ENCODE data around the gene GAS2.

GAS2 gene

GRCh38 chr11:22829231-22830081, 163.0 kb downstream of the GAS2 start, which contains the start of gene SVIP:
TSS of gene SVIP (minus strand) at chr11:22829801. CDS start at chr11:22829748, 53 bp downstream.
- TF ChIP-seq FOXP2 (optimal IDR thresholded peaks at IDR 0.05; ENCODE audit: borderline replicate concordance, extremely low read depth, extremely low read length, insufficient read depth) (peak; percentile 90), SIN3A (IDR thresholded peaks at IDR 0.05; ENCODE audit: borderline replicate concordance, insufficient read depth, low read length) (peak; percentile 80; the same call in 1 of the 2 replicates), POLR2AphosphoS5 (IDR thresholded peaks at IDR 0.05; ENCODE audit: low read depth, low read length) (peak; percentile 58; the same call in 1 of the 2 replicates), REST (IDR thresholded peaks at IDR 0.05; ENCODE audit: insufficient read depth in 1 of 2, low read depth in 2 of 2, low read length in 2 of 2) (no peak), TAF1 (IDR thresholded peaks at IDR 0.05; ENCODE audit: borderline replicate concordance, insufficient read depth, low read length) (no peak)

GRCh38 chr11:22830082-22830414, 163.6 kb downstream of the GAS2 start:
- no peak for TF ChIP-seq TAF1 (IDR thresholded peaks at IDR 0.05; ENCODE audit: borderline replicate concordance, insufficient read depth, low read length)

- no peak for TF ChIP-seq REST (IDR thresholded peaks at IDR 0.05; ENCODE audit: insufficient read depth in 1 of 2, low read depth in 2 of 2, low read length in 2 of 2)
- no peak for TF ChIP-seq POLR2AphosphoS5 (IDR thresholded peaks at IDR 0.05; ENCODE audit: low read depth, low read length)
- no peak for TF ChIP-seq TAF1 (IDR thresholded peaks at IDR 0.05; ENCODE audit: borderline replicate concordance, insufficient read depth, low read length)
- no peak for TF ChIP-seq FOXP2 (optimal IDR thresholded peaks at IDR 0.05; ENCODE audit: borderline replicate concordance, extremely low read depth, extremely low read length, insufficient read depth)
- no peak for TF ChIP-seq SIN3A (IDR thresholded peaks at IDR 0.05; ENCODE audit: borderline replicate concordance, insufficient read depth, low read length)
Observed at GRCh38 chr11:22832315-22833015, 166.1 kb downstream of the GAS2 start.

- no peak for TF ChIP-seq FOXP2 (optimal IDR thresholded peaks at IDR 0.05; ENCODE audit: borderline replicate concordance, extremely low read depth, extremely low read length, insufficient read depth)
- TF ChIP-seq TAF1 (IDR thresholded peaks at IDR 0.05; ENCODE audit: borderline replicate concordance, insufficient read depth, low read length), result no peak
- TF ChIP-seq SIN3A (IDR thresholded peaks at IDR 0.05; ENCODE audit: borderline replicate concordance, insufficient read depth, low read length), result no peak
- TF ChIP-seq POLR2AphosphoS5 (IDR thresholded peaks at IDR 0.05; ENCODE audit: low read depth, low read length), result no peak
- no peak for TF ChIP-seq REST (IDR thresholded peaks at IDR 0.05; ENCODE audit: insufficient read depth in 1 of 2, low read depth in 2 of 2, low read length in 2 of 2)
Observed at GRCh38 chr11:22846726-22847125, 180.3 kb downstream of the GAS2 start.

- no peak for TF ChIP-seq POLR2AphosphoS5 (IDR thresholded peaks at IDR 0.05; ENCODE audit: low read depth, low read length)
Observed at GRCh38 chr11:22851477-22851876, 185.1 kb downstream of the GAS2 start.

- no peak for TF ChIP-seq POLR2AphosphoS5 (IDR thresholded peaks at IDR 0.05; ENCODE audit: low read depth, low read length)
- TF ChIP-seq SIN3A (IDR thresholded peaks at IDR 0.05; ENCODE audit: borderline replicate concordance, insufficient read depth, low read length), result no peak
- TF ChIP-seq TAF1 (IDR thresholded peaks at IDR 0.05; ENCODE audit: borderline replicate concordance, insufficient read depth, low read length), result no peak
- TF ChIP-seq REST (IDR thresholded peaks at IDR 0.05; ENCODE audit: insufficient read depth in 1 of 2, low read depth in 2 of 2, low read length in 2 of 2), result no peak
- no peak for TF ChIP-seq FOXP2 (optimal IDR thresholded peaks at IDR 0.05; ENCODE audit: borderline replicate concordance, extremely low read depth, extremely low read length, insufficient read depth)
Observed at GRCh38 chr11:22859756-22860155, 193.3 kb downstream of the GAS2 start.

All from PFSK-1 (cell line).